Type B pancreatic cell (in vitro differentiated cells): ENCODE measurements around the gene MAP1S. TPM values are rescaled to one million over a fixed set of nuclear protein-coding genes. Genes with fewer than 3 reads are reported as not detected.
A peak's percentile ranks its signal among the peaks of the same experiment; 100 is the strongest.
"Not testable (repeated sequence)": the region's sequence is repeated elsewhere in the genome, so short reads cannot be mapped to it uniquely, and the experiment has no call there.

ENCODE experiments used
- DNase-seq: peaks from one replicate; pipeline ENCODE4 v3.0.0; 2021; ENCODE audit warnings: mixed read lengths; ENCODE audit not compliant: unreplicated experiment; ENCODE audit errors: extremely low spot score
- H3K27ac Mint-ChIP-seq: 2 replicates; pipeline ENCODE4 v1.8.0; 2021; ENCODE audit warnings: mild to moderate bottlenecking, mixed read lengths
- H3K27me3 Mint-ChIP-seq: 2 replicates; pipeline ENCODE4 v1.8.0; 2021; ENCODE audit warnings: mixed read lengths
- H3K36me3 Mint-ChIP-seq: 2 replicates; pipeline ENCODE4 v1.8.0; 2021; ENCODE audit warnings: mixed read lengths
- H3K4me1 Mint-ChIP-seq: one replicate; pipeline ENCODE4 v1.8.0; 2021; ENCODE audit warnings: mixed read lengths; ENCODE audit not compliant: unreplicated experiment
- H3K4me3 Mint-ChIP-seq: 2 replicates; pipeline ENCODE4 v1.8.0; 2021; ENCODE audit warnings: mild to moderate bottlenecking, mixed read lengths
- H3K9me3 Mint-ChIP-seq: 2 replicates; pipeline ENCODE4 v1.8.0; 2021; ENCODE audit warnings: mixed read lengths
- total RNA-seq: library from RNA; stranded (reverse); gene quantifications from 2 replicates; pipeline ENCODE4 v1.2.1, GENCODE V29; 2021; ENCODE audit warnings: low replicate concordance
- TF ChIP-seq, protein P1 (sequence below): fragments of 200-600 bp; sonication (generic); conservative IDR thresholded peaks from 2 replicates; pipeline ENCODE4 v1.5.0; 2021; ENCODE audit warnings: antibody characterized with exemption, mild to moderate bottlenecking

MAP1S gene
- total RNA-seq, 1 donor from 2014 or later, result 87.1 TPM

DNA sequence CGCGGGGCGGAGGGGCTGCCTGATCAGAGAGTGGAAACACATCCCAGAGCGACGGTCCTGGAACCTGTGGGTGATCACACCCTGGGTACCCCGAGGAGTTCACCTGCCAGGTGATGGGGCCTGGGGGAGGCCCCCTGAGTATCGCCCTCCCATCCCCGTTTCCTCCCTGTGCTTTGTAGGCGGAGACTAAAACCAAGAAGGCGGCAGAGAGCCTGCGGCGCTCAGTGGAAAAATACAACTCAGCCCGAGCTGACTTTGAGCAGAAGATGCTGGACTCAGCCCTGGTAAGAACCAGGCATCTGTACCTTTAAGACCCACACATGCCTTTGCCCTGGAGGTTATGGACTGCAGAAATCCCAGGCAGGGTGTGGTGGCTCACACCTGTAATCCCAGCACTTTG lies 51.3 kb downstream of the MAP1S start:
- Mint-ChIP-seq H3K36me3 (no peaks in the 10 kb centered on the region), H3K27me3 (peaks cover 8% of the 10 kb centered on the region), H3K27ac (no peak overlapping the region), H3K4me3 (no peak overlapping the region), H3K4me1 (peaks cover 9% of the 10 kb centered on the region), H3K9me3 (no peaks in the 10 kb centered on the region)
- no peak for DNase-seq
- TF ChIP-seq, protein P1, sequence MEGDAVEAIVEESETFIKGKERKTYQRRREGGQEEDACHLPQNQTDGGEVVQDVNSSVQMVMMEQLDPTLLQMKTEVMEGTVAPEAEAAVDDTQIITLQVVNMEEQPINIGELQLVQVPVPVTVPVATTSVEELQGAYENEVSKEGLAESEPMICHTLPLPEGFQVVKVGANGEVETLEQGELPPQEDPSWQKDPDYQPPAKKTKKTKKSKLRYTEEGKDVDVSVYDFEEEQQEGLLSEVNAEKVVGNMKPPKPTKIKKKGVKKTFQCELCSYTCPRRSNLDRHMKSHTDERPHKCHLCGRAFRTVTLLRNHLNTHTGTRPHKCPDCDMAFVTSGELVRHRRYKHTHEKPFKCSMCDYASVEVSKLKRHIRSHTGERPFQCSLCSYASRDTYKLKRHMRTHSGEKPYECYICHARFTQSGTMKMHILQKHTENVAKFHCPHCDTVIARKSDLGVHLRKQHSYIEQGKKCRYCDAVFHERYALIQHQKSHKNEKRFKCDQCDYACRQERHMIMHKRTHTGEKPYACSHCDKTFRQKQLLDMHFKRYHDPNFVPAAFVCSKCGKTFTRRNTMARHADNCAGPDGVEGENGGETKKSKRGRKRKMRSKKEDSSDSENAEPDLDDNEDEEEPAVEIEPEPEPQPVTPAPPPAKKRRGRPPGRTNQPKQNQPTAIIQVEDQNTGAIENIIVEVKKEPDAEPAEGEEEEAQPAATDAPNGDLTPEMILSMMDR, result no peak

GRCh38 chr19:17772172-17772571 lies 52.9 kb downstream of the MAP1S start:
- peaks cover 8% of the 10 kb centered on the region for H3K27me3 Mint-ChIP-seq
- no peak for DNase-seq
- no peak overlapping the region for H3K4me3 Mint-ChIP-seq
- H3K4me1 Mint-ChIP-seq, result peaks cover 4% of the 10 kb centered on the region
- H3K36me3 Mint-ChIP-seq, result no peaks in the 10 kb centered on the region
- H3K27ac Mint-ChIP-seq, result no peak overlapping the region
- no peaks in the 10 kb centered on the region for H3K9me3 Mint-ChIP-seq
- TF ChIP-seq, protein P1, result no peak

DNA sequence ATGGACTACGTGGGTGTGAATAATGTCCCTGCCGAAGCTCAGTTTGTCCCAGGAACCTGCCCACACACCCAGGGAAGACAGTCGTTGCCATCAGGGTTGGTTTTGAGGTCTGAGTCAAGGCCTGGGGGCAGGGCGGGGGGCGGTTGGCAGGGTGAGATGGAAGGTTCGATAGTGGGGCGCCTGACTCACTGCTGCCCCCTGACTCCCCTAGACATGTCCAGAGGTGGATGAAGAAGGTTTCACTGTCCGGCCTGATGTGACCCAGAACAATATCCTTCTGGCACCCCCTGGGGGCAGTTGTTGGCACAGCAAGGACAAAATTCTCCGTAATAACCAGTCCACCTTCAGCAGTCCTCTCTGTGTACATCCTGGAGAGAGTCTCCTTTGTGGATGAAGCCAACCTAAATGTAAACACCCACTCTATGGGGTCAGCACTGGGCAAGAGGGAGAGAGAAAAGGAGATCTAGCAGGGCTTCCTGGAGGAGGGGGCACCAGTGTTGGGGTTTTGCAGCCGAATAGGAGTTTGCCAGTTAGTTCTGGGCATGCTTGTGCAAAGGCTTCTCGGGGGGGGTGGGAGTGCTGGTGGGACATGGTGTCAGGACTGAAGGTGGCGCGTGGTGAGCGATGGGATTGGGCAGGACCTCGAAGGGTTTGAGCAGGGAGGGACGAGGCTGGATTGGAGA lies 56.1 kb downstream of the MAP1S start:
- H3K36me3 Mint-ChIP-seq, result no peaks in the 10 kb centered on the region
- no peaks in the 10 kb centered on the region for H3K9me3 Mint-ChIP-seq
- peaks cover 11% of the 10 kb centered on the region for H3K27me3 Mint-ChIP-seq
- no peak for DNase-seq
- H3K4me3 Mint-ChIP-seq, result no peak overlapping the region
- TF ChIP-seq, protein P1, result peak; percentile 81
- peaks cover 9% of the 10 kb centered on the region for H3K4me1 Mint-ChIP-seq
- H3K27ac Mint-ChIP-seq, result no peak overlapping the region

GRCh38 chr19:17775991-17776803 lies 56.9 kb downstream of the MAP1S start:
- Mint-ChIP-seq H3K36me3 (no peaks in the 10 kb centered on the region), H3K9me3 (no peaks in the 10 kb centered on the region), H3K4me1 (peaks cover 9% of the 10 kb centered on the region), H3K4me3 (no peak overlapping the region), H3K27ac (no peak overlapping the region), H3K27me3 (peaks cover 11% of the 10 kb centered on the region)
- TF ChIP-seq, protein P1, result no peak
- no peak for DNase-seq

GRCh38 chr19:17777840-17778239 lies 58.6 kb downstream of the MAP1S start:
- H3K27me3 Mint-ChIP-seq, result peaks cover 11% of the 10 kb centered on the region
- H3K4me1 Mint-ChIP-seq, H3K4me3 Mint-ChIP-seq, H3K27ac Mint-ChIP-seq, H3K36me3 Mint-ChIP-seq, DNase-seq, H3K9me3 Mint-ChIP-seq: not testable (repeated sequence)
